B cell (primary cell): ENCODE results near the gene SLC2A2. TPM values are rescaled to one million over a fixed set of nuclear protein-coding genes. Genes with fewer than 3 reads are reported as not detected.

Experiments
- ATAC-seq: fragments of 200-7000 bp; cut with Tn5 transposase; one replicate; pipeline ENCODE4 v1.10.0; 2021; ENCODE audit warnings: low read depth, mild to moderate bottlenecking, moderate number of reproducible peaks, moderate library complexity
- CTCF ChIA-PET: fragments of 350-600 bp; sonication (Branson Sonifier 250); formaldehyde crosslinking; loops from one replicate; lab custom pipeline; 2021; ENCODE audit warnings: antibody characterized with exemption, inconsistent platforms; lab: Charles Lee
- POLR2A ChIA-PET: fragments of 350-600 bp; sonication (Branson Sonifier 250); formaldehyde crosslinking; loops from one replicate; lab custom pipeline; 2021; ENCODE audit warnings: antibody characterized with exemption; lab: Charles Lee
- DNase-seq: peaks from one replicate; pipeline ENCODE4 v3.0.0; 2013
- H2AFZ ChIP-seq: 2 replicates; pipeline ENCODE4 v1.6.1; 2012; ENCODE audit warnings: mild to moderate bottlenecking, low read depth, low read length; ENCODE audit not compliant: insufficient read depth, poor library complexity, severe bottlenecking
- H3K27ac ChIP-seq, 2 donors: 1 replicate in 1 of 2; 2 replicates in 1 of 2; pipeline ENCODE4 v1.5.1; 2012 to 2013; ENCODE audit warnings: low read length in 2 of 2, mild to moderate bottlenecking in 2 of 2, moderate library complexity in 1 of 2
- H3K27me3 ChIP-seq, 4 experiments: fragments of 200-600 bp in 1 of 4; sonication (generic) in 1 of 4; replicated peaks in 1 of 4; 1 replicate in 2 of 4; 2 replicates in 2 of 4; pipeline versions ENCODE4 v1.6.1 to v1.7.0; 2013 to 2016; ENCODE audit warnings: low read length in 3 of 4, mild to moderate bottlenecking in 2 of 4, mixed read lengths in 1 of 4, moderate library complexity in 1 of 4; ENCODE audit not compliant: insufficient read depth in 4 of 4, control insufficient read depth in 3 of 4; ENCODE audit errors: control extremely low read depth in 1 of 4
- H3K36me3 ChIP-seq, 2 experiments: replicated peaks in 1 of 2; 1 replicate in 1 of 2; 2 replicates in 1 of 2; pipeline versions ENCODE4 v1.6.1 to v1.7.1; 2013; ENCODE audit warnings: low read length in 1 of 2; ENCODE audit not compliant: insufficient read depth in 2 of 2, control insufficient read depth in 1 of 2; ENCODE audit errors: control extremely low read depth in 1 of 2, extremely low read depth in 1 of 2
- H3K4me1 ChIP-seq, 2 donors: fragments of 200-600 bp in 1 of 2; sonication (generic) in 1 of 2; 1 replicate in 1 of 2; 2 replicates in 1 of 2; pipeline versions ENCODE4 v1.5.1 to v1.6.1; 2013 to 2017; ENCODE audit warnings: low read length in 2 of 2; ENCODE audit not compliant: control insufficient read depth in 2 of 2, insufficient read depth in 2 of 2
- H3K4me2 ChIP-seq: replicated peaks from 2 replicates; pipeline ENCODE3; 2012; ENCODE audit warnings: mild to moderate bottlenecking, low read depth, low read length; ENCODE audit not compliant: poor library complexity, severe bottlenecking
- H3K4me3 ChIP-seq, 5 experiments: fragments of 200-600 bp in 1 of 5; sonication (generic) in 1 of 5; 1 replicate in 3 of 5; 2 replicates in 2 of 5; pipeline versions ENCODE4 v1.5.1 to v1.7.0; 2011 to 2016; ENCODE audit warnings: low read length in 4 of 5, mild to moderate bottlenecking in 4 of 5, low read depth in 2 of 5, control low read depth in 1 of 5, moderate library complexity in 1 of 5; ENCODE audit not compliant: insufficient read depth in 1 of 5; ENCODE audit errors: control extremely low read depth in 1 of 5, extremely low read depth in 1 of 5
- H3K79me2 ChIP-seq: fragments of 200-600 bp; sonication (generic); one replicate; pipeline ENCODE4 v1.6.0; 2016; ENCODE audit warnings: low read length; ENCODE audit not compliant: control insufficient read depth, insufficient read depth
- H3K9ac ChIP-seq: fragments of 200-600 bp; sonication (generic); 2 replicates; pipeline ENCODE4 v1.6.1; 2017; ENCODE audit warnings: mild to moderate bottlenecking, low read length, moderate library complexity
- H3K9me3 ChIP-seq, 3 donors: one replicate each; pipeline versions ENCODE4 v1.6.1 to v1.7.1; 2013; ENCODE audit warnings: low read length in 2 of 3; ENCODE audit not compliant: control insufficient read depth in 2 of 3, insufficient read depth in 1 of 3; ENCODE audit errors: control extremely low read depth in 1 of 3
- H4K20me1 ChIP-seq: 2 replicates; pipeline ENCODE4 v1.6.0; 2012; ENCODE audit warnings: mild to moderate bottlenecking, low read length; ENCODE audit not compliant: insufficient read depth, control insufficient read depth, poor library complexity, severe bottlenecking
- H3K27ac Mint-ChIP-seq: one replicate; pipeline ENCODE4 v1.8.0; 2021; ENCODE audit warnings: mixed read lengths
- H3K27me3 Mint-ChIP-seq: one replicate; pipeline ENCODE4 v1.8.0; 2021; ENCODE audit warnings: mixed read lengths
- H3K4me1 Mint-ChIP-seq: one replicate; pipeline ENCODE4 v1.8.0; 2021; ENCODE audit warnings: mixed read lengths
- H3K4me3 Mint-ChIP-seq: one replicate; pipeline ENCODE4 v1.8.0; 2021; ENCODE audit warnings: mixed read lengths
- H3K9me3 Mint-ChIP-seq: one replicate; pipeline ENCODE4 v1.8.0; 2022; ENCODE audit warnings: mixed read lengths; ENCODE audit not compliant: insufficient read depth
- EZH2 ChIP-seq: IDR thresholded peaks from 2 replicates; pipeline ENCODE4 v1.6.1; 2012; ENCODE audit warnings: borderline replicate concordance, low read depth, mild to moderate bottlenecking, moderate library complexity, low read length; ENCODE audit not compliant: insufficient read depth, poor library complexity, severe bottlenecking
- WGBS: methylation state at CpG from one replicate; pipeline ENCODE4 v1.1.5; 2013; ENCODE audit warnings: missing lambda C conversion rate; ENCODE audit not compliant: insufficient coverage; 5-methylcytosine and 5-hydroxymethylcytosine counted together
- intact Hi-C: fragments of 100-400 bp; cut with micrococcal nuclease; formaldehyde crosslinking; loops from one replicate; pipeline ENCODE4 v1.10.0; 2022
- polyA plus RNA-seq: library from polyadenylated mRNA; depleted of rRNA; stranded (reverse); fragments of >200 nt; gene quantifications from 2 replicates; pipeline ENCODE4 v1.2.3, GENCODE V29; 2012
- total RNA-seq, 2 donors: library from RNA; stranded (reverse); fragments of 120-200 nt in 1 of 2; gene quantifications; 1 replicate in 1 of 2; 2 replicates in 1 of 2; pipeline versions ENCODE4 v1.2.3 to v1.2.4, GENCODE V29; 2013 to 2022
- TF ChIP-seq, protein P1 (sequence below): fragments of 200-600 bp; IDR thresholded peaks from one replicate; pipeline ENCODE4 v1.8.0; 2022; ENCODE audit warnings: antibody characterized with exemption, mild to moderate bottlenecking

Gene SLC2A2
- total and polyA plus RNA-seq, 2 donors (not counting 1 experiment from before 2014, with no cell fraction given), result not detected

DNA sequence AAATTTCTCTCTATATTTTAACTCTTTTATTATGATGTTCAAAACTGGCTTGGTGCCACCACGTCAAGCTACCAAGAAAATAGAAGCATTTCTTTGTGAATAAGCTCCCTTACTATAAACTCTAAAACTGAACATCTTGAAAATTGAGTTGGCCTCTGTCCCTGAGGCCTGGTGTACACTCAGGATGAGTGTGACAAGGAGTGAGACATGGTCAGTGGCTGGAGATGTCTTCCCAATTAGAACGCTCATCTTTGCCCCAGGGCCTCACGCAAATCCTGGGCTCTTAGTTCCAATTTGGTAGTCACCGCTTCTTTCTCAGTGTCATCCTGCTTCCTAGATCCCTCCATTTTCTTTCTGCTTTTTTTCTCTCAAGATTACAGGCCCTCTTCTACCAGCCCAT is 26.2 kb downstream of the SLC2A2 start:
- no peak for TF ChIP-seq EZH2
- TF ChIP-seq, protein P1, sequence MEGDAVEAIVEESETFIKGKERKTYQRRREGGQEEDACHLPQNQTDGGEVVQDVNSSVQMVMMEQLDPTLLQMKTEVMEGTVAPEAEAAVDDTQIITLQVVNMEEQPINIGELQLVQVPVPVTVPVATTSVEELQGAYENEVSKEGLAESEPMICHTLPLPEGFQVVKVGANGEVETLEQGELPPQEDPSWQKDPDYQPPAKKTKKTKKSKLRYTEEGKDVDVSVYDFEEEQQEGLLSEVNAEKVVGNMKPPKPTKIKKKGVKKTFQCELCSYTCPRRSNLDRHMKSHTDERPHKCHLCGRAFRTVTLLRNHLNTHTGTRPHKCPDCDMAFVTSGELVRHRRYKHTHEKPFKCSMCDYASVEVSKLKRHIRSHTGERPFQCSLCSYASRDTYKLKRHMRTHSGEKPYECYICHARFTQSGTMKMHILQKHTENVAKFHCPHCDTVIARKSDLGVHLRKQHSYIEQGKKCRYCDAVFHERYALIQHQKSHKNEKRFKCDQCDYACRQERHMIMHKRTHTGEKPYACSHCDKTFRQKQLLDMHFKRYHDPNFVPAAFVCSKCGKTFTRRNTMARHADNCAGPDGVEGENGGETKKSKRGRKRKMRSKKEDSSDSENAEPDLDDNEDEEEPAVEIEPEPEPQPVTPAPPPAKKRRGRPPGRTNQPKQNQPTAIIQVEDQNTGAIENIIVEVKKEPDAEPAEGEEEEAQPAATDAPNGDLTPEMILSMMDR, result no peak
- H3K4me3 Mint-ChIP-seq, result no peak overlapping the region
- Histone ChIP-seq H4K20me1 (no peaks in the 10 kb centered on the region), H3K4me2 (no peak overlapping the region), H3K36me3 (no peaks in the 10 kb centered on the region), H3K9ac (no peak overlapping the region), H2AFZ (no peak overlapping the region), H3K79me2 (no peaks in the 10 kb centered on the region), H3K4me3 (no peak overlapping the region), H3K27me3 (no peaks in the 10 kb centered on the region), H3K9me3 (no peaks in the 10 kb centered on the region), H3K27ac (no peak overlapping the region), H3K4me1 (no peaks in the 10 kb centered on the region)
- DNase-seq, result no peak
- H3K27ac Mint-ChIP-seq, result no peak overlapping the region
- CTCF ChIA-PET, result no interaction called here
- H3K4me1 Mint-ChIP-seq, result no peaks in the 10 kb centered on the region
- no peaks in the 10 kb centered on the region for H3K27me3 Mint-ChIP-seq
- POLR2A ChIA-PET, result no interaction called here
- H3K9me3 Mint-ChIP-seq, result no peaks in the 10 kb centered on the region
- no peak for ATAC-seq
- intact Hi-C loops, result no loop called here
- 100% methylated on average over 1 of the region's 4 CpGs for WGBS

DNA sequence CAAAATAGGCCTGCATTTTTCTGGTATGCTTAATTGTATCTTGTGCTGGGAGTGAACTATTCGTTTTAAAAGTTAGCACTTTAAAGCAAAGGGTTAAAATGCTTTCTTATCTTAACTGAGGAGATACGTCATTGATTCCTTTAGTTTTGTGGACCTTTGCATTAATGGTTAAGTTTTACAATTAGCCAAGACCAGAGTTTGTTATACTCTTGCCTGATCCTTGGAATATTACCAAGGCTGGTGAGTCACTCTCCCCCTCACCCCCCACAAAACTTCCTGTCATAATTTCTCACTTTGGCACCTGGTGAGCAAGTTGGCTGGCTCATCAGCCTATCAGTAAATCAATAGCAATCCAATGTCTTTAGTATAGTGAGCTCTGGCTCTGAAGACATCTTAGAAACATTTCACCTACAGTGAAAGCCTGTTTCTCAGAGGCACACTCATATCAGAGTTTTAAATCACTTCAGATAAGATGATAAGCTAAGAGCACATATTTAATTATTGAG is 26.7 kb downstream of the SLC2A2 start:
- WGBS, result no CpG with 5 or more reads among the region's 2 CpGs
- CTCF ChIA-PET, result no interaction called here
- Histone ChIP-seq H3K9me3 (no peaks in the 10 kb centered on the region), H3K9ac (no peak overlapping the region), H3K79me2 (no peaks in the 10 kb centered on the region), H3K4me1 (no peaks in the 10 kb centered on the region), H4K20me1 (no peaks in the 10 kb centered on the region), H3K27me3 (no peaks in the 10 kb centered on the region), H2AFZ (no peak overlapping the region), H3K27ac (no peak overlapping the region), H3K36me3 (no peaks in the 10 kb centered on the region), H3K4me2 (no peak overlapping the region), H3K4me3 (no peak overlapping the region)
- no peaks in the 10 kb centered on the region for H3K27me3 Mint-ChIP-seq
- H3K9me3 Mint-ChIP-seq, result no peaks in the 10 kb centered on the region
- no peak overlapping the region for H3K27ac Mint-ChIP-seq
- DNase-seq, result no peak
- no peak for ATAC-seq
- intact Hi-C loops, result no loop called here
- POLR2A ChIA-PET, result no interaction called here
- no peak for TF ChIP-seq EZH2
- TF ChIP-seq, protein P1, result no peak
- no peak overlapping the region for H3K4me3 Mint-ChIP-seq
- H3K4me1 Mint-ChIP-seq, result no peaks in the 10 kb centered on the region
